ENCODE measurements around the gene MOB3A. TPM values are rescaled to one million over a fixed set of nuclear protein-coding genes. Genes with fewer than 3 reads are reported as not detected.

The MOB3A gene
- total RNA-seq, 1 donor from 2014 or later: 6.0 TPM

- Histone ChIP-seq H3K9ac (no peak overlapping the region), H4K20me1 (ENCODE audit: low read depth) (peaks cover 22% of the 10 kb centered on the region), H3F3A (ENCODE audit: low read depth) (no peaks in the 10 kb centered on the region), H3K4me2 (no peak overlapping the region), H3K79me2 (ENCODE audit: low read depth) (no peaks in the 10 kb centered on the region), H3K27ac (no peak overlapping the region), H3K27me3 (no peaks in the 10 kb centered on the region), H3K4me1 (no peaks in the 10 kb centered on the region), H3K4me3 (no peak overlapping the region), H3K9me3 (ENCODE audit: low read depth) (no peaks in the 10 kb centered on the region), H2AFZ (replicated peaks) (no peak overlapping the region), H3K36me3 (no peaks in the 10 kb centered on the region)
- peaks cover 5% of the 10 kb centered on the region for H3K27me3 Mint-ChIP-seq (ENCODE audit: insufficient read depth, low read depth)
- H3K4me1 Mint-ChIP-seq: no peaks in the 10 kb centered on the region
- no peaks in the 10 kb centered on the region for H3K9me3 Mint-ChIP-seq
- H3K36me3 Mint-ChIP-seq: peaks cover 18% of the 10 kb centered on the region
- no peak overlapping the region for H3K27ac Mint-ChIP-seq
- H3K4me3 Mint-ChIP-seq: no peak overlapping the region
- TF ChIP-seq CTCF (IDR thresholded peaks at IDR 0.05): no peak
- TF ChIP-seq EZH2 (IDR thresholded peaks at IDR 0.05): no peak
- DNase-seq (ENCODE audit: low spot score): no peak
Observed at GRCh38 chr19:2118438-2118837, 22.3 kb upstream of the MOB3A start.

GRCh38 chr19:2117215-2117960, 21.3 kb upstream of the MOB3A start:
- peaks cover 5% of the 10 kb centered on the region for H3K27me3 Mint-ChIP-seq (ENCODE audit: insufficient read depth, low read depth)
- H3K79me2 ChIP-seq (ENCODE audit: low read depth): no peaks in the 10 kb centered on the region
- H4K20me1 ChIP-seq (ENCODE audit: low read depth): peaks cover 16% of the 10 kb centered on the region
- H3K27me3 ChIP-seq: no peaks in the 10 kb centered on the region
- H3F3A ChIP-seq (ENCODE audit: low read depth): no peaks in the 10 kb centered on the region
- DNase-seq (ENCODE audit: low spot score): no peak
- H3K36me3 ChIP-seq: no peaks in the 10 kb centered on the region
- no peaks in the 10 kb centered on the region for H3K4me1 Mint-ChIP-seq
- H3K36me3 Mint-ChIP-seq: peaks cover 20% of the 10 kb centered on the region
- H3K9me3 Mint-ChIP-seq: no peaks in the 10 kb centered on the region
- H3K4me2 ChIP-seq: no peak overlapping the region
- H2AFZ ChIP-seq (replicated peaks): no peak overlapping the region
- H3K9me3 ChIP-seq (ENCODE audit: low read depth): no peaks in the 10 kb centered on the region
- no peak overlapping the region for H3K4me3 ChIP-seq
- no peak overlapping the region for H3K27ac ChIP-seq
- no peak overlapping the region for H3K9ac ChIP-seq
- H3K4me1 ChIP-seq: no peaks in the 10 kb centered on the region
- no peak overlapping the region for H3K4me3 Mint-ChIP-seq
- TF ChIP-seq CTCF (IDR thresholded peaks at IDR 0.05) (no peak), EZH2phosphoT487 (IDR thresholded peaks at IDR 0.05) (no peak), EZH2 (IDR thresholded peaks at IDR 0.05) (no peak)
- H3K27ac Mint-ChIP-seq: no peak overlapping the region

- Mint-ChIP-seq H3K27me3 (ENCODE audit: insufficient read depth, low read depth) (peaks cover 5% of the 10 kb centered on the region), H3K4me1 (no peaks in the 10 kb centered on the region), H3K27ac (no peak overlapping the region), H3K4me3 (no peak overlapping the region), H3K36me3 (peaks cover 21% of the 10 kb centered on the region), H3K9me3 (no peaks in the 10 kb centered on the region)
- Histone ChIP-seq H3K36me3 (no peaks in the 10 kb centered on the region), H3K4me2 (no peak overlapping the region), H3K27ac (no peak overlapping the region), H3K4me1 (no peaks in the 10 kb centered on the region), H3K9me3 (ENCODE audit: low read depth) (no peaks in the 10 kb centered on the region), H3K27me3 (no peaks in the 10 kb centered on the region), H3K4me3 (no peak overlapping the region), H4K20me1 (ENCODE audit: low read depth) (peaks cover 10% of the 10 kb centered on the region), H3F3A (ENCODE audit: low read depth) (no peaks in the 10 kb centered on the region), H3K79me2 (ENCODE audit: low read depth) (no peaks in the 10 kb centered on the region), H3K9ac (no peak overlapping the region), H2AFZ (replicated peaks) (no peak overlapping the region)
- TF ChIP-seq EZH2 (IDR thresholded peaks at IDR 0.05) (no peak), CTCF (IDR thresholded peaks at IDR 0.05) (no peak), EZH2phosphoT487 (IDR thresholded peaks at IDR 0.05) (no peak)
- DNase-seq (ENCODE audit: low spot score): no peak
Observed at GRCh38 chr19:2116507-2116906, 20.4 kb upstream of the MOB3A start.

Measured in neural progenitor cell (in vitro differentiated cells).